ENCODE measurements around the gene ZNF200.
"Not testable (repeated sequence)": the region's sequence is repeated elsewhere in the genome, so short reads cannot be mapped to it uniquely, and the experiment has no call there.

The ZNF200 gene

DNA sequence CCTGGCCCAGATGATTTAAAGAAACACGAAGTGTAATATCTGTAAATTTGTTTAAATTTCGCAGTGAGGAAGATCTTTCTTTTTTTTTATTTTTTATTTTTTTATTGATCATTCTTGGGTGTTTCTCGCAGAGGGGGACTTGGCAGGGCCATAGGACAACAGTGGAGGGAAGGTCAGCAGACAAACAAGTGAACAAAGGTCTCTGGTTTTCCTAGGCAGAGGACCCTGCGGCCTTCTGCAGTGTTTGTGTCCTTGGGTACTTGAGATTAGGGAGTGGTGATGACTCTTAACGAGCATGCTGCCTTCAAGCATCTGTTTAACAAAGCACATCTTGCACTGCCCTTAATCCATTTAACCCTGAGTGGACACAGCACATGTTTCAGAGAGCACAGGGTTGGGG, 35.8 kb upstream of the ZNF200 start:
- not testable (repeated sequence) for H3K4me3 ChIP-seq (ENCODE audit: low read length); H3K36me3 ChIP-seq (ENCODE audit: control insufficient read depth, insufficient read depth, low read length); H3K27ac ChIP-seq (ENCODE audit: low read length); H3K9me3 ChIP-seq (ENCODE audit: control insufficient read depth, insufficient read depth, low read length); H3K27me3 ChIP-seq (ENCODE audit: control insufficient read depth, insufficient read depth, low read length); DNase-seq (ENCODE audit: low read depth, low spot score); H3K4me1 ChIP-seq (ENCODE audit: control insufficient read depth, insufficient read depth, low read length)
- no CpG with 5 or more reads among the region's 5 CpGs for WGBS (ENCODE audit: insufficient coverage, insufficient read length)

DNA sequence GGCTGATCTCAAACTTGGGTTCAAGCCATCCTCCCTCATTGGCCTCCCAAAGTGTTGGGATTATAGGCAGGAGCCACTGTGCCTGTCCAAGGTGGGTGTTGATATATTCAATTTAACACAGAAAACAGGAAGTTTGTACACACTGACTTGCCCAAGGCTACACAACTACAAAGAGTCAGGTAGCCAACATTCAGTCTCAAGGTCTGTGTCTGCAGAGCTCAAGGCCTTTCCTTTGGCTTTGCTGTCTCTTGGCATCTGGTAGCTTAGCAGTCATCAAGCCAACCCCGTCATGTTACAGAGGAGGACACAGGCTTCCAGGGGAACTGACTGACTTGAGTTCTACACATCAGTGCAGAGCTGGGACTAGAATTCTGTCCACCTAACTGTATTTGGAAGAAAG, 33.3 kb upstream of the ZNF200 start:
- H3K9me3 ChIP-seq (ENCODE audit: control insufficient read depth, insufficient read depth, low read length): no peaks in the 10 kb centered on the region; the same call in 1 of the 2 replicates
- no peak overlapping the region for H3K27ac ChIP-seq (ENCODE audit: low read length)
- no peaks in the 10 kb centered on the region for H3K4me1 ChIP-seq (ENCODE audit: control insufficient read depth, insufficient read depth, low read length)
- no peak overlapping the region for H3K4me3 ChIP-seq (ENCODE audit: low read length)
- no CpG with 5 or more reads among the region's 1 CpG for WGBS (ENCODE audit: insufficient coverage, insufficient read length)
- no peak for DNase-seq (ENCODE audit: low read depth, low spot score)
- no peaks in the 10 kb centered on the region for H3K36me3 ChIP-seq (ENCODE audit: control insufficient read depth, insufficient read depth, low read length)
- no peaks in the 10 kb centered on the region for H3K27me3 ChIP-seq (ENCODE audit: control insufficient read depth, insufficient read depth, low read length)

DNA sequence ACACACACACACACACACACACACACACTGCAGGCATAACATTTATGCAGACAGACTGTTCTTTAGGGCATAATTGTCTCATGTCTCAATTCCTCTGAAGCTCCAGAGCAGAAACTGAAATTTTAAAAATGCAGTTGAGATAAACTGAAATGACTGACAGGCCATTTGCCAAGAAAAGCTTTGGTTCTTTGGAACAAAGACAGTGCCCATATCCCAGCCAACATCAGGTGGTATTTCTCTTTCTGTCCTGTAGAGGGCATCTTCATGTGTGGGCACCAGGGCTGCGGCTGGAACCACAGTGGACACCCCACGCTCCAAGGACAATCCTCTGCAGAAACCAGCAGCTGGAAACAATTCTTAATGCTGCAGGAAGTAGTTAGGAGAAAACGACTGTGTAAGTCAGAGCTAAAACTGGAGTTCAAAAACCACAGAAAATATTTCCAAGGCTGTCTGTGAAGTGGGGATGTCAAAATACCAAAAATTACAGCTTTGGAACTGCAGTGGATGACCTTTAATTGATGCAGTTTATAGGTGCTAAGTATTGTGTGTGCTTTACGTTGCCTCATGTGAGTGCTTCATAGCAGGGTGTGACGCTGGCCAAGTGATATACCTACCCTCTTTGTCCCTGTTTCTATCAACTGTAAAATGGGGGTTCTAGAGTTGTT, 32.0 kb upstream of the ZNF200 start:
- no peaks in the 10 kb centered on the region for H3K4me1 ChIP-seq (ENCODE audit: control insufficient read depth, insufficient read depth, low read length)
- no peak for DNase-seq (ENCODE audit: low read depth, low spot score)
- H3K4me3 ChIP-seq (ENCODE audit: low read length): no peak overlapping the region
- WGBS (ENCODE audit: insufficient coverage, insufficient read length): no CpG with 5 or more reads among the region's 5 CpGs
- no peaks in the 10 kb centered on the region for H3K27me3 ChIP-seq (ENCODE audit: control insufficient read depth, insufficient read depth, low read length)
- no peaks in the 10 kb centered on the region; the same call in 1 of the 2 replicates for H3K9me3 ChIP-seq (ENCODE audit: control insufficient read depth, insufficient read depth, low read length)
- H3K27ac ChIP-seq (ENCODE audit: low read length): no peak overlapping the region
- no peaks in the 10 kb centered on the region for H3K36me3 ChIP-seq (ENCODE audit: control insufficient read depth, insufficient read depth, low read length)

DNA sequence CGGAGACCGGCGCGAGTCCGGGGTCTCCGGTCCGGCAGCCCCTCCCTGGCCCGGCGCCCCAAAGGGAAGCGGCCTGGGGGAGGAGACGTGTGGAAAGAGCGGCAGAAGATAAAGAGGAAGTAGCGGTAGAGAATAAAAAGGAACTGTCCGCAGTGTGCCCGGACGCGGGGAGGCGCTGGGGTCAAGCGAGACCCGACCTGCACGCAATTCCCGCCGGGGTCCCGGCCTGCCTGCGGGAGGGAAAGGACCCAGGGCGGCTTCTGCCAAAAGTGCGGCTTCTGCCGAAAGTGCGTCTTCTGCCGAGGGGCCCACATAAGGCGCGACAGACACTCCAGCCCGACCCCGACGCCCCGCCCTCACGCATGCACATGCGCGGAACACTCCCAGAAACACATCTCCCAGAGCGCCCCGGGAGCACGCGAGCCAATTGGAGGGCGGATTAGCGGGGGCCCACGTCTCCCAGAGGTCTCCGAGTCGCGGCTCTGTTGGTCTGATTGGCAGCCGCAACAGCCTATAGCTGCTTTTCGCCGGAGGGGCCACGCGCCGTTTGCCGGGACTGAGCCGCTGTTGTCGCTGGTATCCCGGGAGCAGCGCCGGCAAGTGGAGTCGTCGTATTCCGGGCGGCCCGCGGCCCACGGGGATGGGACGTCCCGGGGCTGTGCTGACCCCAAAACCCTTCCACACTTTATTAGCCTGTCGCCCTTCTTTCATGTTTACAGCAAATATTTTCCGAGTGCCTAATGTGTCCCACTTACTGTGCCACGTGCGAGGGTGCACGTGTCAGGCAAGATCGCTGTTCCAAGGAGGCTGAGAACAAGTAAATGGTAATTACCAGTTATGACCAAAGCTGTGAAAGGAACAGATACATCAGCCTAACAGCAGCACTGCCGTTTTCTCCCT, 29.4 kb upstream of the ZNF200 start:
- DNase-seq (ENCODE audit: low read depth, low spot score): peak; percentile 87
- H3K27me3 ChIP-seq (ENCODE audit: control insufficient read depth, insufficient read depth, low read length): no peaks in the 10 kb centered on the region
- H3K4me3 ChIP-seq (ENCODE audit: low read length): peak overlapping the region; percentile 55
- no CpG with 5 or more reads among the region's 77 CpGs for WGBS (ENCODE audit: insufficient coverage, insufficient read length)
- H3K9me3 ChIP-seq (ENCODE audit: control insufficient read depth, insufficient read depth, low read length): no peaks in the 10 kb centered on the region; the same call in 1 of the 2 replicates
- no peaks in the 10 kb centered on the region for H3K36me3 ChIP-seq (ENCODE audit: control insufficient read depth, insufficient read depth, low read length)
- no peak overlapping the region for H3K27ac ChIP-seq (ENCODE audit: low read length)
- no peaks in the 10 kb centered on the region for H3K4me1 ChIP-seq (ENCODE audit: control insufficient read depth, insufficient read depth, low read length)

DNA sequence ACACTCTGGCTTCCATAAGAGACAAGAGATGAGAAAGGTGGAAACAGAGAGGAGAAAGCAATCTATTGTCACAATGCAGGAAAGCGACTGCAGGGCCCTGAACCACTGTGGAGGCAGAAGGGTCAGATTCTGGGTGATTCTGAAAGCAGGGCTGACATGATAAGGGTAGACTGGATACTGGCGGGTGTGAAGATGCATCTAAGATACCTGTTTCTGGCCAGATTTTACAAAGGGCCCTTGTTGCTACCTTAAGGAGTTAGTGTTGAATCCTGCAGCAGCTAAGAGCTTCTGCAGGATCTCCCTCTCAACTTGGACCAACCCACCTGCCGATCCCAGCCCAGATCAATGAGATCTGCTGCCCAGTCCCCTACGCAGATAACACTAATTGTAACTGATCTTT, 27.6 kb upstream of the ZNF200 start:
- Histone ChIP-seq H3K4me1 (ENCODE audit: control insufficient read depth, insufficient read depth, low read length) (no peaks in the 10 kb centered on the region), H3K9me3 (ENCODE audit: control insufficient read depth, insufficient read depth, low read length) (no peaks in the 10 kb centered on the region), H3K27ac (ENCODE audit: low read length) (no peak overlapping the region), H3K4me3 (ENCODE audit: low read length) (no peak overlapping the region), H3K27me3 (ENCODE audit: control insufficient read depth, insufficient read depth, low read length) (no peaks in the 10 kb centered on the region), H3K36me3 (ENCODE audit: control insufficient read depth, insufficient read depth, low read length) (no peaks in the 10 kb centered on the region)
- DNase-seq (ENCODE audit: low read depth, low spot score): no peak
- WGBS (ENCODE audit: insufficient coverage, insufficient read length): no CpG with 5 or more reads among the region's 4 CpGs

DNA sequence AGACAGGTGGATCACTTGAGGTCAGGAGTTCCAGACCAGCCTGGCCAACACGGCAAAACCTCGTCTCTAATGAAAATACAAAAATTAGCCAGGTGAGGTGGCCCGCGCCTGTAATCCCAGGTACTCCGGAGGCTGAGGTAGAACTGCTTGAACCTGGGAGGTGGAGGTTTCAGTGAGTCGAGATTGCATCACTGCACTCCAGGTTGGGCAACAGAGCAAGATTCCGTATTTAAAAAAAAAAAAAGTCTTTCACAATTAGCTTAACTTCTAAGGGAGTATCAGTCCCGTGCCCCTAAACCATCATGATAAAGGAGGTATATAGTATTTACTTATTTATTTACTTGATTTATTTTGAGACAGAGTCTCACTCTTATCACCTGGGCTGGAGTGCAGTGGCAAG, 24.9 kb upstream of the ZNF200 start:
- WGBS (ENCODE audit: insufficient coverage, insufficient read length): no CpG with 5 or more reads among the region's 8 CpGs
- Histone ChIP-seq H3K36me3 (ENCODE audit: control insufficient read depth, insufficient read depth, low read length) (no peaks in the 10 kb centered on the region), H3K9me3 (ENCODE audit: control insufficient read depth, insufficient read depth, low read length) (no peaks in the 10 kb centered on the region), H3K4me3 (ENCODE audit: low read length) (no peak overlapping the region), H3K27ac (ENCODE audit: low read length) (no peak overlapping the region), H3K4me1 (ENCODE audit: control insufficient read depth, insufficient read depth, low read length) (no peaks in the 10 kb centered on the region), H3K27me3 (ENCODE audit: control insufficient read depth, insufficient read depth, low read length) (no peaks in the 10 kb centered on the region)
- DNase-seq (ENCODE audit: low read depth, low spot score): no peak

DNA sequence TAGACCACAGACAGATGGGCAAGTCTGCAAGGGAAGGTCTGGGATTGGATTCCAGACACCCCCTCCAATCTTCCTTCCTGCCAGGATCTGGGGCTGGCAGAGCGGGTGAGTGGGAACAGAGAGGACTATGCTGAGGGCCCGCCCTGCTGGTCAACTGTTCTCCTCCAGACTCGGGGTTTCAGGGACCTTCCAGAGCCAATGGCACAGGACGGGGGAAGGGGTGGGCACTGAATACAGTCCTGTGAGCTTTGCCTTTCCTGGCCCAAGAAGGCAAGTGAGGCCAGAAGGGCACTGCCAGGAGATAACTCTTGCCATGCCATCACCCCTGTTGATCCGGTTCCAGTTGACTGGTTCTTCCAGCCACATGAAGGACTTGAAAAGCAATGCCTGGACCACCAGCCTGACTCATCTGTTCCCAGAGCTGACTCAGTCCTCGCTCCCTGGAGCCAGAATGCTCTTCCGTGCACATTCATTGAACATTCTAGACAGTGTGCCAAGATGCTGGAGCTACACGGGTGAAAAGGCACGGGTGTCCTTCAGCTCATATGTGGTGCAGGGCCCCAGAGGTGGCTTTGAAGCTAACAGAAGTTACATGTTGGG, 22.0 kb upstream of the ZNF200 start:
- H3K4me3 ChIP-seq (ENCODE audit: low read length): no peak overlapping the region
- H3K9me3 ChIP-seq (ENCODE audit: control insufficient read depth, insufficient read depth, low read length): no peaks in the 10 kb centered on the region
- H3K36me3 ChIP-seq (ENCODE audit: control insufficient read depth, insufficient read depth, low read length): no peaks in the 10 kb centered on the region
- no peak overlapping the region for H3K27ac ChIP-seq (ENCODE audit: low read length)
- no peaks in the 10 kb centered on the region for H3K4me1 ChIP-seq (ENCODE audit: control insufficient read depth, insufficient read depth, low read length)
- no peaks in the 10 kb centered on the region for H3K27me3 ChIP-seq (ENCODE audit: control insufficient read depth, insufficient read depth, low read length)
- WGBS (ENCODE audit: insufficient coverage, insufficient read length): no CpG with 5 or more reads among the region's 9 CpGs
- DNase-seq (ENCODE audit: low read depth, low spot score): no peak

DNA sequence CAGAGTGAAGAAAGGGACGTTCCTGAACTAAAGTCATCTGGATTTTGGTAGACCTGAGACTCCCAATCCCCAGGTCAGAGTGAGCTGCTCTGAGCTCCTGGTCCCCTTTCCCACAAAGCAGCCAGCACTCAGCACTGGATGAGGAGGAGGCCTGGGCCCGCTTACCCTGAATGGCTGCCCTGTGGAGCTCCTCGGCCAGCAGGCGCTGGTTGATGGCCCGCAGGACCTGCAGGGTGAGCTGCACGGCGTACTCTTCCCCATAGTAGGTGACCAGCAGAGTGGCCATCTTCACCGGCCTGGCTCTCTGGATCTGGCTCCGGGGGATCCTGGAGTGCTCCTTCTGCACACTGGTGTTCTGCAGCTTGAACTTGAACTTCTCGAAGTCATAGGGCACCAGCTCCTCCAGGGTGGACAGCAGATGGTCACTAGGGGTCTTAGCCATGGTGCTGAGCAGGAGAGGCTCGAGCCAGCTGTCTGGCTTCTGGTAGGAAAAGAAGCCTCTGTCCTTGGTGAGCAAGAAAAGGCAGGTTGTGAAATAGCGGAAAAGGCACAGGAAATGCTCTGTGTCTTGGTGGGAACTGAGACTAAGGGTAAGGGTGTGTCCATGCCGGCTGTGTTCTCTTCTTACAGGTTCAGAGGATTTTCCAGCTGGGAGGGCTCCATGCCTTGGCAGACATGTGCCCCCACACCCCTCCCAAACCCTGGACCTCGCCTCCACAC, 21.3 kb upstream of the ZNF200 start, which contains the start of gene MEFV:
Gene MEFV, minus strand, starts transcription at position 488 of the 720 bp plus-strand sequence. Its CDS starts 46 bp downstream, at position 442.
- Histone ChIP-seq H3K27ac (ENCODE audit: low read length) (no peak within 1 kb of the TSS), H3K27me3 (ENCODE audit: control insufficient read depth, insufficient read depth, low read length) (no peaks in the 10 kb centered on the region), H3K4me1 (ENCODE audit: control insufficient read depth, insufficient read depth, low read length) (no peaks in the 10 kb centered on the region), H3K36me3 (ENCODE audit: control insufficient read depth, insufficient read depth, low read length) (no peaks in the 10 kb centered on the region), H3K4me3 (ENCODE audit: low read length) (no peak within 1 kb of the TSS), H3K9me3 (ENCODE audit: control insufficient read depth, insufficient read depth, low read length) (no peaks in the 10 kb centered on the region)
- no peak for DNase-seq (ENCODE audit: low read depth, low spot score)
- no CpG with 5 or more reads among the region's 14 CpGs for WGBS (ENCODE audit: insufficient coverage, insufficient read length)

DNA sequence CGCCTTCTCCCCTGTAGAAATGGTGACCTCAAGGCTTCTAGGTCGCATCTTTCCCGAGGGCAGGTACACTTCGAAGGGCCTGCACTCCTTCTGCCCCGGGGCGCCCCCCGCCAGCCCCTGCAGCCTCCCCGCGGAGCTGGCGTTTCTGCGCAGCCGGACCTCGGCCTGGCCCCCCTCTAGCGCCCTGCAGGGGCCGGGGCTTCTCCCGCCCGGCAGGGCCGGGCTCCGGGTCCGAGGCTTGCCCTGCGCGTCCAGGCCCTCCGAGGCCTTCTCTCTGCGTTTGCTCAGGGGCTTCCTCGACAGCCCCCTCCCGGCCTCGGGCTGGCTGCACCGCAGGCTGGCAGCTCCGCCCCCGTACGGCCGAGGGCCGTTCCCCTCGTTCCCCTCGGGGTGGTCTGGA, 19.4 kb upstream of the ZNF200 start:
- Histone ChIP-seq H3K9me3 (ENCODE audit: control insufficient read depth, insufficient read depth, low read length) (no peaks in the 10 kb centered on the region), H3K27me3 (ENCODE audit: control insufficient read depth, insufficient read depth, low read length) (no peaks in the 10 kb centered on the region), H3K36me3 (ENCODE audit: control insufficient read depth, insufficient read depth, low read length) (no peaks in the 10 kb centered on the region), H3K4me3 (ENCODE audit: low read length) (no peak overlapping the region), H3K27ac (ENCODE audit: low read length) (no peak overlapping the region), H3K4me1 (ENCODE audit: control insufficient read depth, insufficient read depth, low read length) (no peaks in the 10 kb centered on the region)
- no peak for DNase-seq (ENCODE audit: low read depth, low spot score)
- WGBS (ENCODE audit: insufficient coverage, insufficient read length): no CpG with 5 or more reads among the region's 35 CpGs

DNA sequence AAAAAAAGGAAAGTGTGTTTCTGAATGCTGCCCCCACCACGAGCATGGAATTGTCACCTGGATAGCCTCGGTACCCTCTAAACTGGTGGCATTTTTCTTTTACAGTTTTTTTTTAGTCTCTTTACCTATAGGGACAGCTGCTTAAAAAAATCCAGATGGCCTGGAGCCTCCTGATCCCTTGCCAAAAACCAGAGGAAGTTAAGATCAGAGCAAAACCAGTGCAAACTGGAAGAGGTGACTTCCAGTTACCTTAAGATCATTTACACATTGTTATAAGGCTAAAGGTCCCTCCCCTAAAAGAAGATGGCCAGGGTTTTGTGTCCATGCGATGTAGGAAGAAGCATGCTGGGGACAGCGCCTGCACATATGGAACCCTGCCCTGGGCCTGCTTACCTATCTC, 18.0 kb upstream of the ZNF200 start:
- WGBS (ENCODE audit: insufficient coverage, insufficient read length): no CpG with 5 or more reads among the region's 4 CpGs
- no peaks in the 10 kb centered on the region; the same call in 1 of the 2 replicates for H3K9me3 ChIP-seq (ENCODE audit: control insufficient read depth, insufficient read depth, low read length)
- H3K27ac ChIP-seq (ENCODE audit: low read length): no peak overlapping the region
- H3K4me1 ChIP-seq (ENCODE audit: control insufficient read depth, insufficient read depth, low read length): no peaks in the 10 kb centered on the region
- no peak overlapping the region for H3K4me3 ChIP-seq (ENCODE audit: low read length)
- no peaks in the 10 kb centered on the region for H3K36me3 ChIP-seq (ENCODE audit: control insufficient read depth, insufficient read depth, low read length)
- no peak for DNase-seq (ENCODE audit: low read depth, low spot score)
- no peaks in the 10 kb centered on the region for H3K27me3 ChIP-seq (ENCODE audit: control insufficient read depth, insufficient read depth, low read length)

Measured in iPS DF 6.9 (cell line).